ENCODE data around the gene NEUROD2. TPM values are rescaled to one million over a fixed set of nuclear protein-coding genes. Genes with fewer than 3 reads are reported as not detected.

Gene NEUROD2
- total RNA-seq, 6 donors from 2014 or later, result not detected

- ATAC-seq (ENCODE audit: low FRiP score in 2 of 2) (no peak), DNase-seq (peak in 1 of 2 donors; percentile 71)
- TF ChIP-seq EP300 (IDR thresholded peaks at IDR 0.05), result no peak
- no peak for TF ChIP-seq POLR2AphosphoS5 (IDR thresholded peaks at IDR 0.05)
- no peak for TF ChIP-seq POLR2A (IDR thresholded peaks at IDR 0.05)
- H3K4me3 ChIP-seq, result no peak overlapping the region
- H3K4me1 ChIP-seq, result peaks cover 5 to 29% (median 15%) of the 10 kb centered on the region in 4 donors
- WGBS, 2 donors, result 3 to 6% methylated on average over 28 to 47 of the region's 47 CpGs
- peaks cover 0 to 64% (median 42%) of the 10 kb centered on the region in 4 donors for H3K27me3 ChIP-seq
- no peak overlapping the region for H3K27ac ChIP-seq
- no peaks in the 10 kb centered on the region for H3K36me3 ChIP-seq
- no peaks in the 10 kb centered on the region for H3K9me3 ChIP-seq
Measured at GRCh38 chr17:39596543-39597267, 11.0 kb downstream of the NEUROD2 start.

- peaks cover 0 to 57% (median 38%) of the 10 kb centered on the region in 4 donors for H3K27me3 ChIP-seq
Measured at GRCh38 chr17:39595928-39596510, 11.7 kb downstream of the NEUROD2 start.

GRCh38 chr17:39595294-39595693 is 12.4 kb downstream of the NEUROD2 start:
- Histone ChIP-seq H3K27me3 (peaks cover 0 to 50% (median 31%) of the 10 kb centered on the region in 4 donors), H3K4me3 (no peak overlapping the region), H3K36me3 (no peaks in the 10 kb centered on the region), H3K4me1 (peaks cover 5 to 29% (median 15%) of the 10 kb centered on the region in 4 donors), H3K27ac (no peak overlapping the region), H3K9me3 (no peaks in the 10 kb centered on the region)
- no peak for TF ChIP-seq CTCF (IDR thresholded peaks at IDR 0.05)
- no peak for TF ChIP-seq POLR2A (IDR thresholded peaks at IDR 0.05)
- TF ChIP-seq POLR2AphosphoS5 (IDR thresholded peaks at IDR 0.05), result no peak
- no peak for TF ChIP-seq EP300 (IDR thresholded peaks at IDR 0.05)
- no peak for ATAC-seq (ENCODE audit: low FRiP score in 2 of 2)
- 21 to 28% methylated on average over 4 of the region's 4 CpGs for WGBS, 2 donors
- no peak for DNase-seq

More at GRCh38 chr17:39595928-39596510, 11.7 kb downstream of the NEUROD2 start:
- H3K27ac ChIP-seq, result no peak overlapping the region
- DNase-seq (no peak), ATAC-seq (ENCODE audit: low FRiP score in 2 of 2) (no peak)
- TF ChIP-seq CTCF (IDR thresholded peaks at IDR 0.05) (no peak), EP300 (IDR thresholded peaks at IDR 0.05) (no peak), POLR2A (IDR thresholded peaks at IDR 0.05) (no peak), POLR2AphosphoS5 (IDR thresholded peaks at IDR 0.05) (no peak)
- no peaks in the 10 kb centered on the region for H3K36me3 ChIP-seq
- H3K4me1 ChIP-seq, result peaks cover 5 to 29% (median 15%) of the 10 kb centered on the region in 4 donors
- H3K9me3 ChIP-seq, result no peaks in the 10 kb centered on the region
- H3K4me3 ChIP-seq, result no peak overlapping the region
- 16 to 20% methylated on average over 9 to 11 of the region's 11 CpGs for WGBS, 2 donors

GRCh38 chr17:39593371-39593770 is 14.3 kb downstream of the NEUROD2 start:
- no peak for TF ChIP-seq CTCF (IDR thresholded peaks at IDR 0.05)
- TF ChIP-seq POLR2A (IDR thresholded peaks at IDR 0.05), result no peak
- TF ChIP-seq EP300 (IDR thresholded peaks at IDR 0.05), result no peak
- no peak for TF ChIP-seq POLR2AphosphoS5 (IDR thresholded peaks at IDR 0.05)
- peaks cover 0 to 32% (median 19%) of the 10 kb centered on the region in 4 donors for H3K27me3 ChIP-seq
- no peaks in the 10 kb centered on the region for H3K36me3 ChIP-seq
- no peak overlapping the region for H3K27ac ChIP-seq
- no peak for ATAC-seq (ENCODE audit: low FRiP score in 2 of 2)
- H3K4me3 ChIP-seq, result no peak overlapping the region
- WGBS, 2 donors, result 64 to 80% methylated on average over 1 to 2 of the region's 2 CpGs
- H3K4me1 ChIP-seq, result peaks cover 0 to 12% (median 3%) of the 10 kb centered on the region in 4 donors
- H3K9me3 ChIP-seq, result no peaks in the 10 kb centered on the region
- DNase-seq, result no peak
